IMR-90 (cell line): Measurements from ENCODE around the gene ENOX1. TPM values are rescaled to one million over a fixed set of nuclear protein-coding genes. Genes with fewer than 3 reads are reported as not detected.

Experiments
- ATAC-seq: fragments of 200-7000 bp; cut with Tn5 transposase; 2 replicates; pipeline ENCODE4 v1.9.1; 2020; ENCODE audit warnings: low read depth, mild to moderate bottlenecking, moderate library complexity
- BruUV-seq: library from RNA; stranded (reverse); fragments of 400-500 nt; replicated peaks from 2 replicates; lab custom pipeline; 2021; lab: Mats Ljungman, UMichigan
- CTCF ChIA-PET: fragments of 300-600 bp; formaldehyde crosslinking; extraction: SDS; loops from one replicate; lab custom pipeline; 2021; ENCODE audit warnings: antibody characterized with exemption; lab: Yijun Ruan, JAX
- POLR2A ChIA-PET: fragments of 300-600 bp; sonication (Branson Sonifier 250); formaldehyde crosslinking; loops from one replicate; lab custom pipeline; 2022; ENCODE audit warnings: antibody characterized with exemption; ENCODE audit not compliant: unreplicated experiment; lab: Charles Lee
- DNase-seq: peaks from one replicate; pipeline ENCODE4 v3.0.0; 2013
- H2AFZ ChIP-seq: replicated peaks from 2 replicates; pipeline ENCODE3; 2013; ENCODE audit warnings: low read length, mild to moderate bottlenecking; ENCODE audit not compliant: poor library complexity
- H2AK5ac ChIP-seq: 2 replicates; pipeline ENCODE4 v1.6.1; 2013; ENCODE audit warnings: low read depth, low read length, inconsistent platforms
- H2AK9ac ChIP-seq: replicated peaks from 2 replicates; pipeline ENCODE3; 2013; ENCODE audit warnings: mild to moderate bottlenecking, low read depth, low read length, moderate library complexity; ENCODE audit not compliant: poor library complexity
- H2BK120ac ChIP-seq: 2 replicates; pipeline ENCODE4 v1.6.1; 2013; ENCODE audit warnings: low read depth, low read length, inconsistent platforms
- H2BK15ac ChIP-seq: 3 replicates; pipeline ENCODE4 v1.6.1; 2013; ENCODE audit warnings: low read depth, low read length, inconsistent platforms
- H2BK20ac ChIP-seq: 2 replicates; pipeline ENCODE4 v1.6.1; 2013; ENCODE audit warnings: low read depth, mild to moderate bottlenecking, inconsistent platforms, low read length, moderate library complexity
- H2BK5ac ChIP-seq: 2 replicates; pipeline ENCODE4 v1.6.1; 2013; ENCODE audit warnings: mild to moderate bottlenecking, low read depth, low read length, inconsistent platforms; ENCODE audit not compliant: poor library complexity, severe bottlenecking
- H3K14ac ChIP-seq: replicated peaks from 2 replicates; pipeline ENCODE4 v1.6.1; 2013; ENCODE audit warnings: low read depth, low read length, inconsistent platforms
- H3K18ac ChIP-seq: 2 replicates; pipeline ENCODE4 v1.6.1; 2013; ENCODE audit warnings: low read depth, low read length, control low read depth
- H3K23ac ChIP-seq: 2 replicates; pipeline ENCODE4 v1.6.1; 2013; ENCODE audit warnings: low read depth, low read length, inconsistent platforms
- H3K27ac ChIP-seq: 2 replicates; pipeline ENCODE4 v1.5.1; 2013; ENCODE audit warnings: mild to moderate bottlenecking, control low read depth, low read length; ENCODE audit not compliant: insufficient read depth
- H3K27me3 ChIP-seq: 2 replicates; pipeline ENCODE4 v1.6.1; 2013; ENCODE audit warnings: low read length; ENCODE audit not compliant: control insufficient read depth, insufficient read depth
- H3K36me3 ChIP-seq: 2 replicates; pipeline ENCODE4 v1.6.1; 2013; ENCODE audit warnings: low read length, mixed read lengths; ENCODE audit not compliant: control insufficient read depth, insufficient read depth
- H3K4ac ChIP-seq: 2 replicates; pipeline ENCODE4 v1.6.1; 2013; ENCODE audit warnings: low read depth, low read length, inconsistent platforms
- H3K4me1 ChIP-seq: 2 replicates; pipeline ENCODE4 v1.6.1; 2013; ENCODE audit warnings: low read length, mixed read lengths; ENCODE audit not compliant: control insufficient read depth, insufficient read depth
- H3K4me2 ChIP-seq: 2 replicates; pipeline ENCODE4 v1.6.1; 2013; ENCODE audit warnings: low read depth, mild to moderate bottlenecking, control low read depth, low read length, moderate library complexity
- H3K4me3 ChIP-seq: 2 replicates; pipeline ENCODE4 v1.5.1; 2013; ENCODE audit warnings: low read depth, mild to moderate bottlenecking, control low read depth, low read length, moderate library complexity; ENCODE audit not compliant: insufficient read depth
- H3K56ac ChIP-seq: 2 replicates; pipeline ENCODE4 v1.6.1; 2013; ENCODE audit warnings: low read length, inconsistent platforms; ENCODE audit not compliant: insufficient read depth; ENCODE audit errors: extremely low read depth
- H3K79me1 ChIP-seq, 2 experiments: 2 replicates each; pipeline ENCODE4 v1.6.1; 2013; ENCODE audit warnings: low read length in 2 of 2, inconsistent platforms in 1 of 2, low read depth in 1 of 2
- H3K9ac ChIP-seq: 2 replicates; pipeline ENCODE4 v1.6.1; 2013; ENCODE audit warnings: low read depth, low read length, control low read depth
- H3K9me1 ChIP-seq: 2 replicates; pipeline ENCODE4 v1.6.1; 2013; ENCODE audit warnings: low read length, inconsistent platforms; ENCODE audit not compliant: insufficient read depth
- H3K9me3 ChIP-seq: 2 replicates; pipeline ENCODE4 v1.6.1; 2013; ENCODE audit warnings: low read length; ENCODE audit not compliant: control insufficient read depth, insufficient read depth
- H4K20me1 ChIP-seq: 2 replicates; pipeline ENCODE4 v1.6.1; 2013; ENCODE audit warnings: low read length, inconsistent platforms; ENCODE audit not compliant: insufficient read depth
- H4K5ac ChIP-seq: 2 replicates; pipeline ENCODE4 v1.6.1; 2013; ENCODE audit warnings: mild to moderate bottlenecking, low read depth, low read length, control low read depth
- H4K8ac ChIP-seq, 2 experiments: 2 replicates each; pipeline ENCODE4 v1.6.1; 2013; ENCODE audit warnings: low read depth in 2 of 2, low read length in 2 of 2, control low read depth in 1 of 2, inconsistent platforms in 1 of 2
- H4K91ac ChIP-seq: 2 replicates; pipeline ENCODE4 v1.6.1; 2013; ENCODE audit warnings: low read depth, low read length, inconsistent platforms; ENCODE audit not compliant: insufficient read depth
- BHLHE40 ChIP-seq: fragments of 150-350 bp; IDR thresholded peaks from 2 replicates; pipeline ENCODE4 v1.6.1; 2016; ENCODE audit warnings: mild to moderate bottlenecking, low read depth, low read length
- CEBPB ChIP-seq: IDR thresholded peaks from 2 replicates; pipeline ENCODE4 v1.6.1; 2012; ENCODE audit warnings: low read depth, low read length, improper control_type of control experiment
- CHD1 ChIP-seq: IDR thresholded peaks from 2 replicates; pipeline ENCODE4 v1.6.1; 2012; ENCODE audit warnings: low read depth, low read length, improper control_type of control experiment
- FOS ChIP-seq: fragments of 150-350 bp; IDR thresholded peaks from 2 replicates; pipeline ENCODE4 v1.6.1; 2016; ENCODE audit warnings: low read depth, low read length
- MAFK ChIP-seq: IDR thresholded peaks from 2 replicates; pipeline ENCODE4 v1.6.1; 2012; ENCODE audit warnings: low read depth, low read length, improper control_type of control experiment
- MAZ ChIP-seq: IDR thresholded peaks from 2 replicates; pipeline ENCODE4 v1.6.1; 2012; ENCODE audit warnings: low read depth, mild to moderate bottlenecking, low read length, improper control_type of control experiment, moderate library complexity, borderline replicate concordance
- NFE2L2 ChIP-seq: fragments of 150-350 bp; IDR thresholded peaks from 2 replicates; pipeline ENCODE4 v1.6.1; 2016; ENCODE audit warnings: low read depth, mild to moderate bottlenecking, low read length
- POLR2A ChIP-seq: IDR thresholded peaks from 2 replicates; pipeline ENCODE4 v1.6.1; 2012; ENCODE audit warnings: mild to moderate bottlenecking, low read depth, low read length
- RAD21 ChIP-seq: IDR thresholded peaks from 2 replicates; pipeline ENCODE4 v1.6.1; 2012; ENCODE audit warnings: low read length, improper control_type of control experiment
- RFX5 ChIP-seq: IDR thresholded peaks from 2 replicates; pipeline ENCODE4 v1.8.0; 2012; ENCODE audit warnings: low read depth, mild to moderate bottlenecking, low read length, moderate library complexity
- SMC3 ChIP-seq: fragments of 150-350 bp; IDR thresholded peaks from 2 replicates; pipeline ENCODE4 v1.6.1; 2016; ENCODE audit warnings: low read depth, mild to moderate bottlenecking, antibody characterized with exemption, low read length, moderate library complexity
- WGBS, 2 experiments: methylation state at CpG; one replicate each; pipeline versions ENCODE4 v1.1.5 to v1.1.7; 2013; ENCODE audit warnings: missing lambda C conversion rate in 2 of 2; ENCODE audit not compliant: insufficient read length in 1 of 2; ENCODE audit errors: extremely low coverage in 2 of 2; 5-methylcytosine and 5-hydroxymethylcytosine counted together
- dilution Hi-C: fragments of 300-500 bp; cut with HindIII; formaldehyde crosslinking; loops from one replicate; pipeline ENCODE4 v1.14.3; 2018; ENCODE audit warnings: low sequenced_read_pairs; ENCODE audit not compliant: unreplicated experiment
- in situ Hi-C: fragments of 300-500 bp; cut with MboI; formaldehyde crosslinking; loops from 3 replicates; pipeline ENCODE4 v1.14.3; 2019; ENCODE audit warnings: low sequenced_read_pairs, inconsistent platforms, mixed read lengths
- intact Hi-C: fragments of 100-400 bp; cut with micrococcal nuclease; formaldehyde crosslinking; loops from 2 replicates; pipeline ENCODE4 v1.10.0; 2022
- polyA plus RNA-seq, 3 experiments: library from polyadenylated mRNA; depleted of rRNA; stranded (reverse); fragments of >200 nt; gene quantifications; 2 replicates each; pipeline ENCODE4 v1.2.3, GENCODE V29; 2012; ENCODE audit warnings: low replicate concordance in 1 of 3
- total RNA-seq: library from RNA; depleted of rRNA; stranded (reverse); fragments of >200 nt; gene quantifications from 2 replicates; pipeline ENCODE4 v1.2.3, GENCODE V29; 2012
- TF ChIP-seq, protein P1 (sequence below): fragments of 150-350 bp; IDR thresholded peaks from 2 replicates; pipeline ENCODE4 v1.6.1; 2017; ENCODE audit warnings: mild to moderate bottlenecking, antibody characterized with exemption, low read length, low read depth
- TF ChIP-seq, protein P2 (sequence below): conservative IDR thresholded peaks from 2 replicates; pipeline ENCODE4 v1.5.1; 2012; ENCODE audit warnings: mild to moderate bottlenecking, low read depth, low read length, improper control_type of control experiment
- TF ChIP-seq, protein P3 (sequence below): fragments of 150-350 bp; IDR thresholded peaks from 2 replicates; pipeline ENCODE4 v1.6.1; 2016; ENCODE audit warnings: low read depth, mild to moderate bottlenecking, low read length, moderate library complexity, borderline replicate concordance

ENOX1 gene
- total and polyA plus RNA-seq, 2 of the 4 experiments (the other 2 are of a cell fraction): 0.99 to 1.3 TPM

DNA sequence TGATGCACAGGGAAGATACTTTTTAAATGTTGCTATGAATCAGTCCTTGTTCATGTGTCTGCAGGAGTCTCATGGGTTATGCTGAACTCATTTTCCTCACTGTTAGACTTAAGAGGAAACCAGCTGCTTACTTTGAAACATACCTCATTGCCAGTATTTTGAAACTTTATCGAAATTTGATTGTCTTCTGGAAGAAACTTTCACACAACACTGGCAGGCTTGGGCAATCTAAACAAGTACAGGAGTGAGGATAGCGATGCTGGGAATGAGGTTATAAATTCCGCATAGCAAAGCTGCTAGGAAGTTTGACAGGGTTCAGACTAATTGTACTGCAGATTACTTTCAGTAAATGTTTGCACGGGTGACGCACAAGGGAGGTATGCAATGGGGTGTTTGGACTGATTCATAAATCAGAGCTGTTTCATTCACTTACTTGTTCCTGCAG lies 517.7 kb downstream of the ENOX1 start (continued):
- TF ChIP-seq CEBPB: peak; percentile 81

DNA sequence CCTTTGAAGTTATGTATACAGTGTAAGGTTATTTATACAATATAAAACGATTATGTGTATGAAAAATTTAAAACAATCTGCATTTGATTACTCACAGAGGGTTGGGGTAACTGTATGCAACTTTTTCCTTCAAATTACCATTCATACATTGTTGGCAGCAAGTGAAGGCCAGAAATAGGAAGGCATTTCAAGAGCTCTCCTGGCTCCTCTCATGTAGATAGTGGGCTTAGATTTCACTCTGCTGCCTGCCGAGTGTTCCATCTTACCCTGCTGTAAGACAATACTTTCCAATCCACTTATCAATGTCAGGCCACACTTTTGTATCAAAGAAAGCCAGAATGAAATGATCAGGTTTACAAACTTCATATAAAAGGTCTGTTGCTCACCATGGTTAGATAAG lies 518.1 kb downstream of the ENOX1 start:
- no peak overlapping the region for H2AK9ac ChIP-seq
- H2AFZ ChIP-seq: no peak overlapping the region
- H3K18ac ChIP-seq: peak overlapping the region; percentile 99
- no TSS peak for BruUV-seq
- H3K14ac ChIP-seq: peak overlapping the region; percentile 39
- peak overlapping the region; percentile 99 for H2BK5ac ChIP-seq
- no peaks in the 10 kb centered on the region for H3K9me3 ChIP-seq
- H3K27me3 ChIP-seq: no peaks in the 10 kb centered on the region
- H3K4me3 ChIP-seq: no peak overlapping the region
- H3K9me1 ChIP-seq: 0 out of 2 replicates have a peak, but pooled peaks cover 6% of the 10 kb centered on the region
- dilution Hi-C loops: no loop called here
- H2BK15ac ChIP-seq: peak overlapping the region; percentile 55; the same call in 2 of the 3 replicates
- peak overlapping the region; percentile 73; the same call in 1 of the 2 replicates for H2AK5ac ChIP-seq
- peak overlapping the region; percentile 96 for H4K5ac ChIP-seq
- H3K4me2 ChIP-seq: peak overlapping the region; percentile 87
- H3K23ac ChIP-seq: peak overlapping the region; percentile 51
- peaks cover 29% of the 10 kb centered on the region for H3K4me1 ChIP-seq
- CTCF ChIA-PET: interaction anchor here (1.6 kb wide), 1 partner anchor 14 kb away, joined by 4 read pairs; no protein-coding TSS in a partner anchor
- peak overlapping the region; percentile 58 for H3K4ac ChIP-seq
- intact Hi-C loops: no loop called here
- no peaks in the 10 kb centered on the region; the same call in 1 of the 2 replicates for H4K20me1 ChIP-seq
- peak overlapping the region; percentile 89 for H2BK20ac ChIP-seq
- peak overlapping the region; percentile 45 for H4K91ac ChIP-seq
- peak overlapping the region; percentile 62 for H3K9ac ChIP-seq
- in situ Hi-C loops: no loop called here
- H2BK120ac ChIP-seq: peak overlapping the region; percentile 88
- peak overlapping the region; percentile 27 to 78 for H4K8ac ChIP-seq
- no peaks in the 10 kb centered on the region for H3K36me3 ChIP-seq
- peak overlapping the region; percentile 78 for H3K56ac ChIP-seq
- H3K27ac ChIP-seq: peak overlapping the region; percentile 95
- ATAC-seq (peak; percentile 14), DNase-seq (no peak)
- H3K79me1 ChIP-seq: no peaks in the 10 kb centered on the region
- no CpG with 5 or more reads among the region's 2 CpGs for WGBS, 2 experiments
- POLR2A ChIA-PET: no interaction called here
- no peak for TF ChIP-seq SMC3
- TF ChIP-seq RAD21: no peak
- no peak for TF ChIP-seq CEBPB
- TF ChIP-seq RFX5: no peak
- no peak for TF ChIP-seq CHD1
- no peak for TF ChIP-seq MAFK
- TF ChIP-seq, protein P1, sequence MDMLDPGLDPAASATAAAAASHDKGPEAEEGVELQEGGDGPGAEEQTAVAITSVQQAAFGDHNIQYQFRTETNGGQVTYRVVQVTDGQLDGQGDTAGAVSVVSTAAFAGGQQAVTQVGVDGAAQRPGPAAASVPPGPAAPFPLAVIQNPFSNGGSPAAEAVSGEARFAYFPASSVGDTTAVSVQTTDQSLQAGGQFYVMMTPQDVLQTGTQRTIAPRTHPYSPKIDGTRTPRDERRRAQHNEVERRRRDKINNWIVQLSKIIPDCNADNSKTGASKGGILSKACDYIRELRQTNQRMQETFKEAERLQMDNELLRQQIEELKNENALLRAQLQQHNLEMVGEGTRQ: no peak
- no peak for TF ChIP-seq POLR2A
- TF ChIP-seq, protein P2, sequence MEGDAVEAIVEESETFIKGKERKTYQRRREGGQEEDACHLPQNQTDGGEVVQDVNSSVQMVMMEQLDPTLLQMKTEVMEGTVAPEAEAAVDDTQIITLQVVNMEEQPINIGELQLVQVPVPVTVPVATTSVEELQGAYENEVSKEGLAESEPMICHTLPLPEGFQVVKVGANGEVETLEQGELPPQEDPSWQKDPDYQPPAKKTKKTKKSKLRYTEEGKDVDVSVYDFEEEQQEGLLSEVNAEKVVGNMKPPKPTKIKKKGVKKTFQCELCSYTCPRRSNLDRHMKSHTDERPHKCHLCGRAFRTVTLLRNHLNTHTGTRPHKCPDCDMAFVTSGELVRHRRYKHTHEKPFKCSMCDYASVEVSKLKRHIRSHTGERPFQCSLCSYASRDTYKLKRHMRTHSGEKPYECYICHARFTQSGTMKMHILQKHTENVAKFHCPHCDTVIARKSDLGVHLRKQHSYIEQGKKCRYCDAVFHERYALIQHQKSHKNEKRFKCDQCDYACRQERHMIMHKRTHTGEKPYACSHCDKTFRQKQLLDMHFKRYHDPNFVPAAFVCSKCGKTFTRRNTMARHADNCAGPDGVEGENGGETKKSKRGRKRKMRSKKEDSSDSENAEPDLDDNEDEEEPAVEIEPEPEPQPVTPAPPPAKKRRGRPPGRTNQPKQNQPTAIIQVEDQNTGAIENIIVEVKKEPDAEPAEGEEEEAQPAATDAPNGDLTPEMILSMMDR: no peak
- no peak for TF ChIP-seq NFE2L2
- TF ChIP-seq, protein P3, sequence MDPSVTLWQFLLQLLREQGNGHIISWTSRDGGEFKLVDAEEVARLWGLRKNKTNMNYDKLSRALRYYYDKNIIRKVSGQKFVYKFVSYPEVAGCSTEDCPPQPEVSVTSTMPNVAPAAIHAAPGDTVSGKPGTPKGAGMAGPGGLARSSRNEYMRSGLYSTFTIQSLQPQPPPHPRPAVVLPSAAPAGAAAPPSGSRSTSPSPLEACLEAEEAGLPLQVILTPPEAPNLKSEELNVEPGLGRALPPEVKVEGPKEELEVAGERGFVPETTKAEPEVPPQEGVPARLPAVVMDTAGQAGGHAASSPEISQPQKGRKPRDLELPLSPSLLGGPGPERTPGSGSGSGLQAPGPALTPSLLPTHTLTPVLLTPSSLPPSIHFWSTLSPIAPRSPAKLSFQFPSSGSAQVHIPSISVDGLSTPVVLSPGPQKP: no peak
- TF ChIP-seq MAZ: no peak
- no peak for TF ChIP-seq FOS
- TF ChIP-seq BHLHE40: no peak
